Measurements from ENCODE around the gene ZNF385B.
A peak's percentile ranks its signal among the peaks of the same experiment; 100 is the strongest.

The ZNF385B gene

DNA sequence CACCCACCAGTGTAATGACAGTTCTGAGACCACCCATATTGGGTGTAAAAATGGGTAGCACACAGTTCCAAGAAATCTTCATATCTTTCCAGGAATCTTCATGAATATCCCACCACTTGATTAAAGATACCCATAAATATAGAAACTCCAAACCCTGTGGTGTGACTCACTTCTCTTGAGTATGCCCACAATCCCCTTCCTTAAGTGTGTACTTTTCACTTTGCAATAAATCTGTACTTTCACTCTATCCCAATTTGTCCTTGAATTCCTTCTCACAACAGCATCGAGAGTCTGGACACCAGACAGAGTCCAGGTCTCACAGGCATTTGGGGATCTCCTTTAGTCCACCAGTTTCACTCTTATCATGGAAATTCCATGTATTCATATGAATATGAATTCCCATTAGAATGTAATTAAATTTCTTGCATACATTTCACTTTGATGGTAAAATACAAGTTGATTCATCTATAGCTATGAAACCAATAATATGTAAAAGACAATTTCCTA, 309.8 kb downstream of the ZNF385B start:
- 62% methylated on average over 1 of the region's 1 CpG for WGBS
- H2AFZ ChIP-seq (ENCODE audit: low read depth, low read length): no peak overlapping the region
- no peak overlapping the region for H2BK15ac ChIP-seq (ENCODE audit: low read depth, poor library complexity, severe bottlenecking)
- H3K27me3 ChIP-seq (ENCODE audit: control insufficient read depth in 1 of 2, insufficient read depth in 1 of 2, low read length in 2 of 2): no peaks in the 10 kb centered on the region
- no peak overlapping the region for H3K9ac ChIP-seq (ENCODE audit: low read length)
- H2BK12ac ChIP-seq (ENCODE audit: low read length in 2 of 2): no peak overlapping the region
- no peak overlapping the region for H2BK120ac ChIP-seq (ENCODE audit: low read depth, low read length)
- H3K4me1 ChIP-seq (ENCODE audit: control insufficient read depth, insufficient read depth, low read depth, low read length): no peaks in the 10 kb centered on the region
- H3K14ac ChIP-seq (ENCODE audit: low read length in 2 of 2): no peak overlapping the region
- H3K4me2 ChIP-seq (ENCODE audit: low read length, poor library complexity, severe bottlenecking): no peak overlapping the region
- no peaks in the 10 kb centered on the region for H3K9me3 ChIP-seq (ENCODE audit: control insufficient read depth, low read length)
- H3K18ac ChIP-seq (ENCODE audit: low read depth in 1 of 2, low read length in 2 of 2): no peak overlapping the region
- no peak overlapping the region for H3K4me3 ChIP-seq (ENCODE audit: insufficient read depth in 1 of 2, low read depth in 1 of 2, low read length in 2 of 2)
- H3K27ac ChIP-seq (ENCODE audit: low read length, poor library complexity, severe bottlenecking): no peak overlapping the region
- H3K79me1 ChIP-seq (replicated peaks; ENCODE audit: low read length, poor library complexity, severe bottlenecking): no peaks in the 10 kb centered on the region
- no peak overlapping the region for H4K91ac ChIP-seq (ENCODE audit: low read length)
- H3K23ac ChIP-seq (ENCODE audit: low read length in 2 of 2): no peak overlapping the region
- H4K8ac ChIP-seq (ENCODE audit: low read length): no peak overlapping the region
- DNase-seq: no peak
- no peaks in the 10 kb centered on the region for H3K36me3 ChIP-seq (ENCODE audit: control insufficient read depth in 1 of 2, insufficient read depth in 2 of 2, low read depth in 1 of 2, low read length in 2 of 2)
- no peak overlapping the region for H2AK5ac ChIP-seq (ENCODE audit: low read length, severe bottlenecking)
- H2BK5ac ChIP-seq (ENCODE audit: low read depth, low read length, poor library complexity, severe bottlenecking): no peak overlapping the region
- no peak overlapping the region for H3K4ac ChIP-seq (ENCODE audit: low read depth in 1 of 2, low read length in 2 of 2)

GRCh38 chr2:179550849-179551248, 310.6 kb downstream of the ZNF385B start:
- WGBS: 82% methylated on average over 1 of the region's 4 CpGs

DNA sequence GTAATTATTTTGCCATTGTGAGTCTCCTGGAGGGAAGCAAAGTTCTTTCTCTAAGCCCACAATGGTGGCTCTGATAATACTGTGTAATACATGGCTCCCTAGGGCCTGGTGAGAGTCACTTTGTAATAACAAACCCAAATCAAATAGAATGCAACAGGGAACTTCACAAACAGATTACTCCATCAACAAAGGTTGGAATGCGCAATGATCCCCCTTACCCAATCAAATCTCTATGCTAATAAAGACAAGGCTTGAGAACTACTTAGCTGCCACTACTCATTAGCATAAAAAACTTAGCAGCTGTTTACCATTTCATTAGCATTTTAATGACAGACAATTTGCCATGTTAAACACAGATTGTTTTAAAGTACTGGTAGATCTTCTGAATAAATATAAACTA, 311.2 kb downstream of the ZNF385B start:
- H3K4me3 ChIP-seq (ENCODE audit: insufficient read depth in 1 of 2, low read depth in 1 of 2, low read length in 2 of 2): no peak overlapping the region
- H2BK120ac ChIP-seq (ENCODE audit: low read depth, low read length): no peak overlapping the region
- DNase-seq: no peak
- no peaks in the 10 kb centered on the region for H3K36me3 ChIP-seq (ENCODE audit: control insufficient read depth in 1 of 2, insufficient read depth in 2 of 2, low read depth in 1 of 2, low read length in 2 of 2)
- no peak overlapping the region for H3K4me2 ChIP-seq (ENCODE audit: low read length, poor library complexity, severe bottlenecking)
- no peaks in the 10 kb centered on the region for H3K4me1 ChIP-seq (ENCODE audit: control insufficient read depth, insufficient read depth, low read depth, low read length)
- H2AFZ ChIP-seq (ENCODE audit: low read depth, low read length): no peak overlapping the region
- no peaks in the 10 kb centered on the region for H3K27me3 ChIP-seq (ENCODE audit: control insufficient read depth in 1 of 2, insufficient read depth in 1 of 2, low read length in 2 of 2)
- no peak overlapping the region for H3K4ac ChIP-seq (ENCODE audit: low read depth in 1 of 2, low read length in 2 of 2)
- H3K79me1 ChIP-seq (replicated peaks; ENCODE audit: low read length, poor library complexity, severe bottlenecking): no peaks in the 10 kb centered on the region
- no peak overlapping the region for H2BK15ac ChIP-seq (ENCODE audit: low read depth, poor library complexity, severe bottlenecking)
- H2BK5ac ChIP-seq (ENCODE audit: low read depth, low read length, poor library complexity, severe bottlenecking): no peak overlapping the region
- H3K27ac ChIP-seq (ENCODE audit: low read length, poor library complexity, severe bottlenecking): no peak overlapping the region
- H3K18ac ChIP-seq (ENCODE audit: low read depth in 1 of 2, low read length in 2 of 2): no peak overlapping the region
- no peak overlapping the region for H4K8ac ChIP-seq (ENCODE audit: low read length)
- no peaks in the 10 kb centered on the region for H3K9me3 ChIP-seq (ENCODE audit: control insufficient read depth, low read length)
- 100% methylated on average over 1 of the region's 1 CpG for WGBS
- no peak overlapping the region for H3K23ac ChIP-seq (ENCODE audit: low read length in 2 of 2)
- H2AK5ac ChIP-seq (ENCODE audit: low read length, severe bottlenecking): no peak overlapping the region
- H3K14ac ChIP-seq (ENCODE audit: low read length in 2 of 2): no peak overlapping the region
- no peak overlapping the region for H3K9ac ChIP-seq (ENCODE audit: low read length)
- H4K91ac ChIP-seq (ENCODE audit: low read length): no peak overlapping the region
- H2BK12ac ChIP-seq (ENCODE audit: low read length in 2 of 2): no peak overlapping the region

More at GRCh38 chr2:179550849-179551248, 310.6 kb downstream of the ZNF385B start:
- Histone ChIP-seq H3K4ac (ENCODE audit: low read depth in 1 of 2, low read length in 2 of 2) (no peak overlapping the region), H2AFZ (ENCODE audit: low read depth, low read length) (no peak overlapping the region), H3K9me3 (ENCODE audit: control insufficient read depth, low read length) (no peaks in the 10 kb centered on the region), H2BK12ac (ENCODE audit: low read length in 2 of 2) (no peak overlapping the region), H3K9ac (ENCODE audit: low read length) (no peak overlapping the region), H3K4me3 (ENCODE audit: insufficient read depth in 1 of 2, low read depth in 1 of 2, low read length in 2 of 2) (no peak overlapping the region), H2AK5ac (ENCODE audit: low read length, severe bottlenecking) (no peak overlapping the region), H3K14ac (ENCODE audit: low read length in 2 of 2) (no peak overlapping the region), H3K36me3 (ENCODE audit: control insufficient read depth in 1 of 2, insufficient read depth in 2 of 2, low read depth in 1 of 2, low read length in 2 of 2) (no peaks in the 10 kb centered on the region), H2BK120ac (ENCODE audit: low read depth, low read length) (no peak overlapping the region), H3K79me1 (replicated peaks; ENCODE audit: low read length, poor library complexity, severe bottlenecking) (no peaks in the 10 kb centered on the region), H3K27me3 (ENCODE audit: control insufficient read depth in 1 of 2, insufficient read depth in 1 of 2, low read length in 2 of 2) (no peaks in the 10 kb centered on the region), H2BK15ac (ENCODE audit: low read depth, poor library complexity, severe bottlenecking) (no peak overlapping the region), H2BK5ac (ENCODE audit: low read depth, low read length, poor library complexity, severe bottlenecking) (no peak overlapping the region), H3K18ac (ENCODE audit: low read depth in 1 of 2, low read length in 2 of 2) (no peak overlapping the region), H4K8ac (ENCODE audit: low read length) (no peak overlapping the region), H3K27ac (ENCODE audit: low read length, poor library complexity, severe bottlenecking) (no peak overlapping the region), H3K4me2 (ENCODE audit: low read length, poor library complexity, severe bottlenecking) (no peak overlapping the region), H3K23ac (ENCODE audit: low read length in 2 of 2) (no peak overlapping the region), H3K4me1 (ENCODE audit: control insufficient read depth, insufficient read depth, low read depth, low read length) (no peaks in the 10 kb centered on the region), H4K91ac (ENCODE audit: low read length) (no peak overlapping the region)
- DNase-seq: no peak

GRCh38 chr2:179546656-179547055, 314.8 kb downstream of the ZNF385B start:
- Histone ChIP-seq H3K27ac (ENCODE audit: low read length, poor library complexity, severe bottlenecking) (no peak overlapping the region), H3K4me3 (ENCODE audit: insufficient read depth in 1 of 2, low read depth in 1 of 2, low read length in 2 of 2) (no peak overlapping the region), H4K8ac (ENCODE audit: low read length) (no peak overlapping the region), H2BK120ac (ENCODE audit: low read depth, low read length) (no peak overlapping the region), H3K23ac (ENCODE audit: low read length in 2 of 2) (no peak overlapping the region), H2BK5ac (ENCODE audit: low read depth, low read length, poor library complexity, severe bottlenecking) (no peak overlapping the region), H3K14ac (ENCODE audit: low read length in 2 of 2) (no peak overlapping the region), H2AFZ (ENCODE audit: low read depth, low read length) (no peak overlapping the region), H3K79me1 (replicated peaks; ENCODE audit: low read length, poor library complexity, severe bottlenecking) (no peaks in the 10 kb centered on the region), H2BK15ac (ENCODE audit: low read depth, poor library complexity, severe bottlenecking) (no peak overlapping the region), H3K18ac (ENCODE audit: low read depth in 1 of 2, low read length in 2 of 2) (no peak overlapping the region), H2AK5ac (ENCODE audit: low read length, severe bottlenecking) (no peak overlapping the region), H2BK12ac (ENCODE audit: low read length in 2 of 2) (no peak overlapping the region), H3K27me3 (ENCODE audit: control insufficient read depth in 1 of 2, insufficient read depth in 1 of 2, low read length in 2 of 2) (no peaks in the 10 kb centered on the region), H3K36me3 (ENCODE audit: control insufficient read depth in 1 of 2, insufficient read depth in 2 of 2, low read depth in 1 of 2, low read length in 2 of 2) (no peaks in the 10 kb centered on the region), H3K9me3 (ENCODE audit: control insufficient read depth, low read length) (no peaks in the 10 kb centered on the region), H3K4me1 (ENCODE audit: control insufficient read depth, insufficient read depth, low read depth, low read length) (no peaks in the 10 kb centered on the region), H3K4ac (ENCODE audit: low read depth in 1 of 2, low read length in 2 of 2) (no peak overlapping the region), H3K9ac (ENCODE audit: low read length) (no peak overlapping the region), H4K91ac (ENCODE audit: low read length) (no peak overlapping the region), H3K4me2 (ENCODE audit: low read length, poor library complexity, severe bottlenecking) (no peak overlapping the region)
- peak; percentile 13 for DNase-seq
- 90% methylated on average over 1 of the region's 2 CpGs for WGBS
